ENCODE results near the gene TACC3.

TACC3 gene

DNA sequence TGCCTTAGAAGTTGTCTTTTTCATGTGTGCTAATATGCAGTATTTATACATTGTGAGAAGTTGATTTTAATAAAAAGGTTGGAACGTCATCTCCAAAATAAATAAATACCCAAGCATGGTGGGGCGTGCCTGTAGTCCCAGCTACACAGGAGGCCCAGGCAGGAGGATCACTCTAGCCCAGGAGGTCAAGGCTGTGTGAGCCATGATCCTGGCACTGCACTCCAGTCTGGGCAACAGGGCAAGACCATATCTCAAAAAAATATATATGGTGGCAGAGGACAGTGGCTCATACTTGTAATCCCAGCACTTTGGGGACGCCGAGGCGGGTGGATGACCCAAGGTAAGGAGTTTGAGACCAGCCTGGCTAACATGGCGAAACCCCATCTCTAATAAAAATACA, 15.6 kb upstream of the TACC3 start:
- peaks cover 93% of the 10 kb centered on the region for H3K36me3 ChIP-seq (ENCODE audit: control insufficient read depth, low read length)
- no peak overlapping the region for H3K27ac ChIP-seq (ENCODE audit: low read depth, low read length)
- H3K4me2 ChIP-seq (ENCODE audit: low read length), result no peak overlapping the region
- H3K9me3 ChIP-seq (ENCODE audit: control insufficient read depth, insufficient read depth, low read length), result no peaks in the 10 kb centered on the region
- H3K4me1 ChIP-seq (ENCODE audit: control insufficient read depth, low read length), result peaks cover 46% of the 10 kb centered on the region
- no peak overlapping the region for H3K4me3 ChIP-seq (ENCODE audit: low read length)
- peaks cover 98% of the 10 kb centered on the region for H3K79me2 ChIP-seq (ENCODE audit: control insufficient read depth, low read length)
- no peak for TF ChIP-seq EZH2phosphoT487 (IDR thresholded peaks at IDR 0.05; ENCODE audit: borderline replicate concordance, low read length)
- TF ChIP-seq, protein P1, sequence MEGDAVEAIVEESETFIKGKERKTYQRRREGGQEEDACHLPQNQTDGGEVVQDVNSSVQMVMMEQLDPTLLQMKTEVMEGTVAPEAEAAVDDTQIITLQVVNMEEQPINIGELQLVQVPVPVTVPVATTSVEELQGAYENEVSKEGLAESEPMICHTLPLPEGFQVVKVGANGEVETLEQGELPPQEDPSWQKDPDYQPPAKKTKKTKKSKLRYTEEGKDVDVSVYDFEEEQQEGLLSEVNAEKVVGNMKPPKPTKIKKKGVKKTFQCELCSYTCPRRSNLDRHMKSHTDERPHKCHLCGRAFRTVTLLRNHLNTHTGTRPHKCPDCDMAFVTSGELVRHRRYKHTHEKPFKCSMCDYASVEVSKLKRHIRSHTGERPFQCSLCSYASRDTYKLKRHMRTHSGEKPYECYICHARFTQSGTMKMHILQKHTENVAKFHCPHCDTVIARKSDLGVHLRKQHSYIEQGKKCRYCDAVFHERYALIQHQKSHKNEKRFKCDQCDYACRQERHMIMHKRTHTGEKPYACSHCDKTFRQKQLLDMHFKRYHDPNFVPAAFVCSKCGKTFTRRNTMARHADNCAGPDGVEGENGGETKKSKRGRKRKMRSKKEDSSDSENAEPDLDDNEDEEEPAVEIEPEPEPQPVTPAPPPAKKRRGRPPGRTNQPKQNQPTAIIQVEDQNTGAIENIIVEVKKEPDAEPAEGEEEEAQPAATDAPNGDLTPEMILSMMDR (IDR thresholded peaks at IDR 0.05; ENCODE audit: low read depth, low read length, poor library complexity, severe bottlenecking), result no peak
- H3K9me2 ChIP-seq (replicated peaks; ENCODE audit: control insufficient read depth, low read length), result no peaks in the 10 kb centered on the region
- H3F3A ChIP-seq (ENCODE audit: control insufficient read depth, insufficient read depth), result peaks cover 19% of the 10 kb centered on the region
- peaks cover 71% of the 10 kb centered on the region for H4K20me1 ChIP-seq (ENCODE audit: control insufficient read depth, insufficient read depth, low read depth, low read length)
- H3K27me3 ChIP-seq (ENCODE audit: control insufficient read depth, low read length), result no peaks in the 10 kb centered on the region

DNA sequence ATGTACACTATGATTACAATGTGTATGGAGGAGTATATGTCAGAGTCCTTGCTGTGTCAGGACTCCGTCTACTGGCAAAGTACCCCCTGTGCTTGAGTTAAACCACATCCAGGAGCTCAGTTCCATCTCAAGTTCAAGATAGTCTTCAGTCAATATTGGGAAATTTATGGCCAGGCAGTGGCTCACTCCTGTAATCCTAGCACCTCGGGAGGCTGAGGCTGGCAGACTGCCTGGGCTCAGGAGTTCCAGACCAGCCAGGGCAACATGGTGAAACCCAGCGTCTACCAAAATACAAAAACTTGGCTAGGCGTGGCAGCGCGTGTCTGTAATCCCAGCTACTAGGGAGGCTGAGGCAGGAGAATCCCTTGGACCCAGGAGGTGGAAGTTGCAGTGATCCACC, 15.0 kb upstream of the TACC3 start:
- peaks cover 19% of the 10 kb centered on the region for H3F3A ChIP-seq (ENCODE audit: control insufficient read depth, insufficient read depth)
- peaks cover 46% of the 10 kb centered on the region for H3K4me1 ChIP-seq (ENCODE audit: control insufficient read depth, low read length)
- no peaks in the 10 kb centered on the region for H3K27me3 ChIP-seq (ENCODE audit: control insufficient read depth, low read length)
- no peak for TF ChIP-seq EZH2phosphoT487 (IDR thresholded peaks at IDR 0.05; ENCODE audit: borderline replicate concordance, low read length)
- TF ChIP-seq, protein P1 (IDR thresholded peaks at IDR 0.05; ENCODE audit: low read depth, low read length, poor library complexity, severe bottlenecking), result no peak
- H3K36me3 ChIP-seq (ENCODE audit: control insufficient read depth, low read length), result peaks cover 93% of the 10 kb centered on the region
- no peak overlapping the region for H3K4me3 ChIP-seq (ENCODE audit: low read length)
- peaks cover 98% of the 10 kb centered on the region for H3K79me2 ChIP-seq (ENCODE audit: control insufficient read depth, low read length)
- no peaks in the 10 kb centered on the region for H3K9me2 ChIP-seq (replicated peaks; ENCODE audit: control insufficient read depth, low read length)
- no peaks in the 10 kb centered on the region for H3K9me3 ChIP-seq (ENCODE audit: control insufficient read depth, insufficient read depth, low read length)
- H4K20me1 ChIP-seq (ENCODE audit: control insufficient read depth, insufficient read depth, low read depth, low read length), result peaks cover 74% of the 10 kb centered on the region
- no peak overlapping the region for H3K27ac ChIP-seq (ENCODE audit: low read depth, low read length)
- no peak overlapping the region for H3K4me2 ChIP-seq (ENCODE audit: low read length)

DNA sequence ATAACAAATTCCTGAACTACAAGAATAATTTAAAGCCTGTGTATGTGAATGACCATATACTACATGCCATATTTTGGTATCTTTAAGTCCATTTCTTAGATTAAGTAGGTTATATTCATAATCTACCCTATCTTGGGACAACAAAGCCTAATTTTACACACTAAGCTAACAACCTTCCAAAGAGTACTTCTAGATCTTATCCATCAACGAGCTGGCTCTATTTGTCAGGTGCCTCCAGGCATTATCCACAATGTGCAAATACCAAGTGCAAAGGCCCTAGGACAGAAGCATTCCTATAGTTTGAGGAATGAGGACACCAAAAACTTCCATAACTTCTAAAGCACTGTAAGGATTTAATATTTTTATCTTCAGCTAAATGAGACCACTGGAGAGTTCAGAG, 12.7 kb upstream of the TACC3 start:
- Histone ChIP-seq H3K4me3 (ENCODE audit: low read length) (peak overlapping the region; percentile 92), H3K27me3 (ENCODE audit: control insufficient read depth, low read length) (no peaks in the 10 kb centered on the region), H3K9me2 (replicated peaks; ENCODE audit: control insufficient read depth, low read length) (no peaks in the 10 kb centered on the region), H3K4me2 (ENCODE audit: low read length) (peak overlapping the region; percentile 95), H3K4me1 (ENCODE audit: control insufficient read depth, low read length) (peaks cover 46% of the 10 kb centered on the region), H3K36me3 (ENCODE audit: control insufficient read depth, low read length) (peaks cover 86% of the 10 kb centered on the region), H4K20me1 (ENCODE audit: control insufficient read depth, insufficient read depth, low read depth, low read length) (peaks cover 64% of the 10 kb centered on the region), H3F3A (ENCODE audit: control insufficient read depth, insufficient read depth) (peaks cover 21% of the 10 kb centered on the region), H3K79me2 (ENCODE audit: control insufficient read depth, low read length) (peaks cover 92% of the 10 kb centered on the region), H3K27ac (ENCODE audit: low read depth, low read length) (0 out of 2 replicates have a peak overlapping the region, but pooled peaks have one; percentile 96), H3K9me3 (ENCODE audit: control insufficient read depth, insufficient read depth, low read length) (no peaks in the 10 kb centered on the region)
- TF ChIP-seq, protein P1 (IDR thresholded peaks at IDR 0.05; ENCODE audit: low read depth, low read length, poor library complexity, severe bottlenecking), result no peak
- TF ChIP-seq EZH2phosphoT487 (IDR thresholded peaks at IDR 0.05; ENCODE audit: borderline replicate concordance, low read length), result no peak
